HG02798 (cell line): Measurements from ENCODE around the gene KANSL1.
"Not testable (repeated sequence)": the region's sequence is repeated elsewhere in the genome, so short reads cannot be mapped to it uniquely, and the experiment has no call there.

ENCODE experiments used
- ATAC-seq: cut with Tn5 transposase; IDR thresholded peaks from one replicate; pipeline ENCODE4 v1.9.1; 2021; ENCODE audit warnings: mild to moderate bottlenecking; ENCODE audit not compliant: unreplicated experiment, poor library complexity

KANSL1 gene

GRCh38 chr17:46192439-46193150, 634 bp downstream of the KANSL1 start:
- ATAC-seq = peak; percentile 37

DNA sequence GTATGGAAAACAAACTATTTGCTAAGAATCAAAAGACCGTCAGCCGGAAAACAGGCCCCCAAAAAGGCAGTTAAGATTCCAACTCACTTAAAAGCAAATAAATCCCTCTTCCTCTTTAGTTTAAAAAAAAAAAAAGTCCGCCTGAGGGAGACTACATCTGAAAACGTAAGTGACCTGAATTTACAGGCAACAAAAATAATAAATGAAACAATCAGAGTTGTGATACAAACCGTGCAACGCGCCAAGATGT, 1.1 kb downstream of the KANSL1 start:
- ATAC-seq = no peak

DNA sequence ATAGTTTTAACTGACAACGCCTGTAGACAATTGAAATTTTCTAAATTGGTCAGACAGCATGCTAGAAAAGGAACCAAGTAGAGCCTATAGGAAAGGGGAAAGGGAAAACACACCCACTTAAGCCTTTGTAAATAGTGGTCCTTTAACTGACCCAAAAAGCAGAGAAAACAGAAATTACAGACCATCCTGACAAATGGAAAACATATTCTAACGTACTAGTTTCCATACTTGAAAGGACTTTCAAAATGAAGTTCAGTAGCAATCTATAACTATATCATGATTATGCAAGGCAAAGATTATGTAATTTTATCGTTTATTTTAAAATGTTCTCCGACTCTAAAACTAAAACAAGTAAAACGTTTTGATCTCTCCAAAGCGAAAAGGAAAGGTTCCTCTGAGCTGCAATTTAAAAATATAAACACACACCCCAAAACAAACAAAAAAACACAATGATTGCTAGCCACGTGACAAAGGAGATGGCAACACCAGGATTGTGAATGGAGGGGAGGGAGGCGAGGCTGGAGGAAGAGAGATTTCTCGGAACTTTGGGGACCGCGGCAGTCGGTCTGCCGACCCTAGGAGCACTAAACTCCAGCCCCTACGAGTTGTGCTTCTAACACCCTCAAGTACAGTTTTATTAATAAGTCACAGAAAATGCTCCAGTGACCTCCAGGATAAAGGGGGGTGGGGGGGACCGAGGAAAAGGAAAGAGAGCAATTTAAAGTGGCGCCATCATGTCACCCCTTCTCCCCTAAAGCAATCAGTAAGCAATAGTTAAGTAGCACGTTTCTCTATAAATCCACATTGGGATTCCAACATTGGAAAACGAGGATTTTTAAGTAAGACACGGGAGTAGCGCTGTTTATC, 1.7 kb downstream of the KANSL1 start:
- ATAC-seq = no peak

- ATAC-seq = no peak
Measured at GRCh38 chr17:46190763-46191162, 2.5 kb downstream of the KANSL1 start.

GRCh38 chr17:46186827-46187235, 6.4 kb downstream of the KANSL1 start:
- not testable (repeated sequence) for ATAC-seq

GRCh38 chr17:46184696-46185095, 8.5 kb downstream of the KANSL1 start:
- ATAC-seq = no peak

DNA sequence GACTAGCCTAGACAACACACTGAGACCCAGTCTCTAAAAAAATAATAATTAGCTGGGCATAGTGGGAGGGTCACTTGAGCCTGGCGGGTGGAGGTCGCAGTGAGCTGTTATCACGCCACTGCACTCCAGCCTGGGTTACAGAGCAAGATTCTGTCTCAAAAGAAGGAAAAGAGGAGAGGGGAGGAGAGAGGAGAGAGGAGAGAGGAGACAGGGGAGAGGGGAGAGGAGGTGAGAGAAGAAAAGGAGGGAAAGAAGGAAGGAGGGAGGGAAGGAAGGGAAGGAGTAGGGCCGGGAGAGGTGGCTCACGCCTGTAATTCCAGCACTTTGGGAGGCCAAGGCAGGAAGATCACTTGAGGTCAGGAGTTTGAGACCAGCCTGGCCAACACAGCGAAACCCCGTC, 9.8 kb downstream of the KANSL1 start:
- ATAC-seq = not testable (repeated sequence)

DNA sequence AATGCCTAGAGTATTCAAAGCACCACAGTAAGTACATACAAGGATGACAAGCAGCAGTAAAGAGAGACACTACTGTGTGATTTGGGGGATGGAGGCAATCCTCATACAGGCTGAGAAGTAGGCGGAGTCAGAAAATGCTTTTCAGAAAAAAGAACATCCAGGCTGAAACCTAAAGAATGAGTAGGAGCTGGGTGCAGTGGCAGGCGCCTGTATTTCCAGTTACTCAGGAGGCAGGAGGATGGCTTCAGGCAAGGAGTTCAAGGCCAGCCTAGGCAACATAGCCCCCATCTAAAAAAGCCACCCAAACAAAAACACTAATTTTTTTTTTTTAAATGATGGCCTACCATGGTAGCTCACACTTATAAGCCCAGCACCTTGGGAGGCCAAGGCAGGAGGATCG, 10.3 kb downstream of the KANSL1 start:
- no peak for ATAC-seq

DNA sequence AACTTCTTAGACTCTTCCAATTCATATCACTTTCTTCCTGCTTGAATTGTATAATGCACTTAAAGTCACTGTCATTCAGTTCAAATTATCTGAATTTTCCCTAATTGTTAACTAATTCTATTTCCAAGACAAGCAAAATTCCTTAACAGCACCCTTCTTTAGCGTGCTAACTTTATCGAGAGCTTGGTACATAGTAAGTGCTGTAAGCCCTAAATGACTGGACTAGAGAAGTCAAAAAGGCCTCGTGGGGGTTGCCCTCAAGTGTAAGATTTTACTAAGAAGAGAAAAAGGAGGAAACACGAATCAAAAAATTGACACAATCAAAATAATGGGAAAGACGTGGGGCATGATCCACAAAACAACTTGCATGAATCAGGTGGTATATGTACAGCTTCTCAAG, 11.3 kb downstream of the KANSL1 start:
- ATAC-seq = no peak

DNA sequence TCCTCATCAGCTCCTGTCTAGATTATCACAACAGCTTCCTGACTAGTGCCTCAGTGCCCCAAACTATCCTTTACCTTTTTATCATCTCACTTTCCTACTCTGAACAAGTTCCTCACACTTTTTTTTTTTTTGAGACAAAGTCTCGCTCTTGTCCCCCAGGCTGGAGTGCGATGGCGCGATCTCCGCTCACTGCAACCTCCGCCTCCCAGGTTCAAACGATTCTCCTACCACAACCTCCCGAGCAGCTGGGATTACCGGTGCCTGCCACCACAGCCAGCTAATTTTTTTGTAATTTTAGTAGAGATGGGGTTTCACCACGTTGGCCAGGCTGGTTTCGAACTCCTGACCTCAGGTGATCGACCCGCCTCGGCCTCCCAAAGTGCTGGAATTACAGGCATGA, 11.9 kb downstream of the KANSL1 start:
- ATAC-seq = not testable (repeated sequence)

GRCh38 chr17:46180892-46181274, 12.3 kb downstream of the KANSL1 start:
- no peak for ATAC-seq

GRCh38 chr17:46180185-46180891, 12.9 kb downstream of the KANSL1 start:
- ATAC-seq = not testable (repeated sequence)

DNA sequence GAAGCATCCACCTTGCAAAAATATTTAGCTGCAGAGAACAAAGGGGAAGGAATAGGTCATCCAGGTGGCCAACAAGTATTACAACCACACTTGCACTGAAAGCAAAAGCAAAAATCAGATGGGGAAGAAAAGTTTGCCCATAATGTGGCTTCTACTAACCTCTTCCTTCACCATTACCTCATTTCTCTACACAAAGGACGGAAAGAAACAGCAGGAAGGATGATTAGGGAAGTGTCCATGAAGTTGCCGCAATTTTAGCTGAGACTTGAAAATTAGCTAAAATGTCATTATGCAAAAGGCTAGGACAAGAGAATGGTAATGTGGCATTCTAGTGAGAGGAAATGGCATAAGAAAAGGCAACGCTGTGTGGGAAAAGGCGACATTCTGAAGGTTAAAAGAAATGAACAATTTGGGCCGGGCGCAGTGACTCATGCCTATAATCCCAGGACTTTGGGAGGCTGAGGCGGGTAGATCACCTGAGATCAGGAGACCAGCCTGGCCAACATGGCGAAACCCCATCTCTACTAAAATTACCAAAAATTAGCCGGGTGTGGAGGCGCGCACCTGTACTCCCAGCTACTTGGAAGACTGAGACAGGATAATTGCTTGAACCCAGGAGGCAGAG, 13.7 kb downstream of the KANSL1 start:
- peak; percentile 53 for ATAC-seq

- ATAC-seq = no peak
Measured at GRCh38 chr17:46178550-46179214, 14.5 kb downstream of the KANSL1 start.

DNA sequence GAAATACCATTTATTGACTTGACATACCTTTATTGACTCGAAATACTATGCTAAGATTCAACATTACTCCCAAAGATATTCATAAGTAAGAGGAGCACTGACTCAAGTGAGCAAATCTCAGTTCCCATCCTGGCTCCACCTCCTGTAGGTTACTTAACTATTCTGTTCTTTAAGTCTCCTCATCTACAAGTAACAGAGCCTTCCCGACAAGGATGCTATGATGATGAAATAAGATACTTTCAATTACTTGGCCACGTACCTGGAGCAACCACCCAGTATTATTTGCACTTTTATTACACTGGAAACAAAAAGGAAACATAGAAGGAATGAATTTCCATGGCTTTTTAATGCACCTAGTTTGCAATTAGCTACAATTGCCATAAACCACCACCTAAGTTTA, 16.3 kb downstream of the KANSL1 start:
- ATAC-seq = no peak

DNA sequence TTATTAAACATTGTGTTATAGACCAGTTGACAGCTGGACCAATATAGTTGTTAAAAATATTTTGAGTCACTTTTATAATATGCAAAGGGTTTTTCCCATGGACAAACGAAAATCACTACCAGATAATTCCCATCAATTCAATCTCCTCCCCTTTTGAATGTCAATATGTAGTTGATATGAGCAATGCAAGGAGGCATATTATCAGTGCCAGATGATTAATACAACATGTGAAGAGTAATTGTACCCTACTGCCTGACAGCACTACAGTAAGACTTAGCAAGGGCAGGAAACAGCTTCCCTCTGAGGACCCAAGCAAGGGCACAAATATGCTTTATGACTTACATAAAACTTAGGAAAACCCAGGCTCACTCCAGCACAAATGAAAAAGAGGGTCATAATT, 17.3 kb downstream of the KANSL1 start:
- no peak for ATAC-seq

DNA sequence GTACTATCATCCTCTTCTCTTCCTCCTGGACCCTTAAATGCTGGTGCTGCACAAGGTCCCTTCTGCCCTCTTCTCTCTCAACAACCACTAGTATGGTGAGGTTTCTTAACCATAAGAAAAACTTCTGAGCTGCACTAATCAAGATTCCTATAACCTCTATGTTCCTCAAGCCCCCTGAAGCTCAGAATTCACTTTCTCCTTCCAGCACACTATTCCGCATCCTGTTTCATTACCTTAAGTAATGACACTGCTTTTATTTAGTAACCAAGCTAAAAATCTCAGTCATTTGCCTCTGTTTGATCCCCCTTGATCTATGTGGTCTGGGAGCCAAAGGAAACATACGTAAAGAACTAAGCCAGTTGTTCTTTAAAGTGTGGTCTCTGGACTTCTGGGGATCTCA, 20.1 kb downstream of the KANSL1 start:
- ATAC-seq = no peak

GRCh38 chr17:46171939-46172338, 21.3 kb downstream of the KANSL1 start:
- ATAC-seq = no peak

DNA sequence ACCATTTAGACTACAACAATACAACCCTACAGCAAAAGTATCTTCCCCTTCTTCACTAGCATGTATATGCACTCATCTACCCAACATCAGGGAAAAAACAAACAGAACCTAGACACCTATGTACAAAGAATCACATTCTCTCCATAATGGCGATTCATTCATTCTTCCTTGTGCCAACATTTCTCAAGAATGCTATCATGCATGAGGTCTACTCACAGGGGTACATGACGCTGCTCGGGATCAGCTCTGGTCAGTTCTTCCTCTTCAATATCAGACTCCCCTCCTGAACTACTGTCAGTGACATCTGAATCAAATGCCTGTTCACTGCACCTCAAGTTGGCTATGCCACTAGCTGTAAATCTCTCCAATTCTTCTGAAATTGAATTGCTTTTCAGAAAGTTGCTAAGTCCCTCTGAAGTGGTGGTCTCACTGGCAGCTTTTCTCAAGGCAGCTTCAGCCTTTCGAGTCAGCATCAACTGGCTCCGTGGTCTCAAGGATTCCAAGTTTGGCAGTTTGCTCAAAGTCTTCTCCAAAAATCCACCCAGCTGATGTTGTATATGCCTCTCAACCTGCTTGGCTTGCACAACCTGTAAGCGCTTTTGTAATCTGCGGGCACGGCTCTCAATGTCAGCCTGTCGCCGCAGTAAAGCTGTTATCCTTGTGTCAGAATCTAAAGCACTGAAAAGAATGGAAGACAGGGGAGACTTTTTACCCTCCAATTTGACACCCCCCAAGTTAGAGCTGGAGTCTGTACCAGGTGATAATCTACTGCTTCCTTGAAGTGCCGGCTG, 22.4 kb downstream of the KANSL1 start:
- ATAC-seq = no peak
